ENCODE results near the gene AATK. TPM values are rescaled to one million over a fixed set of nuclear protein-coding genes. Genes with fewer than 3 reads are reported as not detected.

Gene AATK
- total and polyA plus RNA-seq, 4 donors: 9.6 to 54.6 (median 23.7) TPM

DNA sequence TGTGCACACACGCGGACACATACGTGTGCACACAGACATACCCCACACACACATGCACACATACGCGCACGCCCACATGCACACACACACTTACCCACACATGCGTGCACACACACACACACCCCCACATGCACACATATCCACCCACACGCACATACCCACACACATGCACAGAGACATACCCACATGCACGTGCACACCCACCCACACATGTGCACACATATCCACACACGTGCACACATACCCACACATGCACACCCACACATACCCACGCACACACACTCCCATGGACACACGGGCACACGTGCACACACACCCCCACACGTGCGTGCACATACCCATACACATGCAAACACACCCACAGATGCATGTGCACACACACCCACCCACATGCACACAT, 27.9 kb downstream of the AATK start:
- no peaks in the 10 kb centered on the region for H3K27me3 ChIP-seq (ENCODE audit: control insufficient read depth in 3 of 3, insufficient read depth in 3 of 3, low read length in 2 of 3)
- H3K4me3 ChIP-seq: no peak overlapping the region
- 90% methylated on average over 15 of the region's 15 CpGs for WGBS, 2 donors
- no peak for ATAC-seq (ENCODE audit: insufficient read depth, low FRiP score)
- peaks cover 0 to 2% (median 0%) of the 10 kb centered on the region in 4 donors for H3K36me3 ChIP-seq (ENCODE audit: control insufficient read depth in 4 of 4, insufficient read depth in 4 of 4, low read length in 4 of 4)
- DNase-seq: no peak
- H3K9ac ChIP-seq (ENCODE audit: insufficient read depth in 1 of 2, low read length in 2 of 2): no peak overlapping the region
- TF ChIP-seq, protein P1, sequence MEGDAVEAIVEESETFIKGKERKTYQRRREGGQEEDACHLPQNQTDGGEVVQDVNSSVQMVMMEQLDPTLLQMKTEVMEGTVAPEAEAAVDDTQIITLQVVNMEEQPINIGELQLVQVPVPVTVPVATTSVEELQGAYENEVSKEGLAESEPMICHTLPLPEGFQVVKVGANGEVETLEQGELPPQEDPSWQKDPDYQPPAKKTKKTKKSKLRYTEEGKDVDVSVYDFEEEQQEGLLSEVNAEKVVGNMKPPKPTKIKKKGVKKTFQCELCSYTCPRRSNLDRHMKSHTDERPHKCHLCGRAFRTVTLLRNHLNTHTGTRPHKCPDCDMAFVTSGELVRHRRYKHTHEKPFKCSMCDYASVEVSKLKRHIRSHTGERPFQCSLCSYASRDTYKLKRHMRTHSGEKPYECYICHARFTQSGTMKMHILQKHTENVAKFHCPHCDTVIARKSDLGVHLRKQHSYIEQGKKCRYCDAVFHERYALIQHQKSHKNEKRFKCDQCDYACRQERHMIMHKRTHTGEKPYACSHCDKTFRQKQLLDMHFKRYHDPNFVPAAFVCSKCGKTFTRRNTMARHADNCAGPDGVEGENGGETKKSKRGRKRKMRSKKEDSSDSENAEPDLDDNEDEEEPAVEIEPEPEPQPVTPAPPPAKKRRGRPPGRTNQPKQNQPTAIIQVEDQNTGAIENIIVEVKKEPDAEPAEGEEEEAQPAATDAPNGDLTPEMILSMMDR (IDR thresholded peaks at IDR 0.05; ENCODE audit: control extremely low read depth, extremely low read depth): no peak
- peaks cover 0 to 5% (median 0%) of the 10 kb centered on the region in 5 donors for H3K4me1 ChIP-seq (ENCODE audit: control insufficient read depth in 5 of 5, insufficient read depth in 5 of 5, low read length in 5 of 5)
- no peak overlapping the region for H3K27ac ChIP-seq (ENCODE audit: low read depth in 1 of 2, low read length in 1 of 2)
- H3K9me3 ChIP-seq (ENCODE audit: control insufficient read depth in 4 of 4, insufficient read depth in 3 of 4, low read length in 3 of 4): no peaks in the 10 kb centered on the region

DNA sequence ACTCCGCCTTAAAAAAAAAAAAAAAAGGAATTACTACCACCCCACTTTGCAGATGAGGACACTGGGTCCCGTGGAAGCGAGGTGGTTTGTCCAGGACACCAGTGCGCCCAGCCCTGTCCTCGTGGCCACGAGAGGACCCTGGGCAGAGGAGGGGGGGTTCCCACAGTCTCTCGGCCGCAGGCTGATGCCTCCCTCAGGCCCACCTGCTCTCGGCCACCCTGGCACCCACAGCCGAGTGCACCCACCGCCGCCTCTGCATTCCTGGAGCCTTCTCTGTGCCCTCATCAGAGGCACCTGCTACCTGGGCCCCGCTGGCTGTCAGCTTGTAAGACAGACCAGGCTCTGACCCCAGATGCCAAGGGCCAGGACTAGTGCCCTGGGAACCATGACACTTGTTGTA, 28.8 kb downstream of the AATK start:
- no peaks in the 10 kb centered on the region for H3K27me3 ChIP-seq (ENCODE audit: control insufficient read depth in 3 of 3, insufficient read depth in 3 of 3, low read length in 2 of 3)
- peaks cover 0 to 5% (median 0%) of the 10 kb centered on the region in 5 donors for H3K4me1 ChIP-seq (ENCODE audit: control insufficient read depth in 5 of 5, insufficient read depth in 5 of 5, low read length in 5 of 5)
- H3K9me3 ChIP-seq (ENCODE audit: control insufficient read depth in 4 of 4, insufficient read depth in 3 of 4, low read length in 3 of 4): no peaks in the 10 kb centered on the region
- ATAC-seq (ENCODE audit: insufficient read depth, low FRiP score): no peak
- no peak overlapping the region for H3K4me3 ChIP-seq
- peaks cover 0 to 2% (median 0%) of the 10 kb centered on the region in 4 donors for H3K36me3 ChIP-seq (ENCODE audit: control insufficient read depth in 4 of 4, insufficient read depth in 4 of 4, low read length in 4 of 4)
- DNase-seq: no peak
- H3K27ac ChIP-seq (ENCODE audit: low read depth in 1 of 2, low read length in 1 of 2): no peak overlapping the region
- TF ChIP-seq, protein P1 (IDR thresholded peaks at IDR 0.05; ENCODE audit: control extremely low read depth, extremely low read depth): no peak
- no peak overlapping the region for H3K9ac ChIP-seq (ENCODE audit: insufficient read depth in 1 of 2, low read length in 2 of 2)
- 89 to 94% methylated on average over 12 to 13 of the region's 13 CpGs for WGBS, 2 donors

DNA sequence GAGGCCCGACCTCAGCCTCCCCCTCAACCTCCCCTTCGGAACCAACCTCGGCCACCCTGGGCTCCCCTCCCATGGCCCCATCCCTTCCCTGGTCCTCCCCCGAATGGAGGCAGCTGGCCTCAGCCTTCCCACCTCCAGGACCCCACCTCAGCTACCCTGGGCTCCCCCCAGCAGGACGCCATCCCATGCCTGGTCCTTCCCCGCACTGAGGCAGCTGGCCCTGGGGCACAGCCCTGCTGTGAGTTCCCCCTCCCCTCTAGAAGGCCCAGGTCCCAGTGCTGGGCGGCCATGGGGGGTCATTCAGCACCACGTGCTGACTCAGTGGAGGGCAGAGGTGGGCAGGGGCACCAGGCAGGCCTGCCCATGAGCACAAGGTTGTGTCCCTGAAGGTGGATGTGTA, 29.7 kb downstream of the AATK start:
- H3K4me3 ChIP-seq: no peak overlapping the region
- TF ChIP-seq, protein P1 (IDR thresholded peaks at IDR 0.05; ENCODE audit: control extremely low read depth, extremely low read depth): no peak
- ATAC-seq (ENCODE audit: insufficient read depth, low FRiP score) (no peak), DNase-seq (no peak)
- peaks cover 0 to 9% (median 0%) of the 10 kb centered on the region in 5 donors for H3K4me1 ChIP-seq (ENCODE audit: control insufficient read depth in 5 of 5, insufficient read depth in 5 of 5, low read length in 5 of 5)
- no peaks in the 10 kb centered on the region for H3K9me3 ChIP-seq (ENCODE audit: control insufficient read depth in 4 of 4, insufficient read depth in 3 of 4, low read length in 3 of 4)
- no peaks in the 10 kb centered on the region for H3K27me3 ChIP-seq (ENCODE audit: control insufficient read depth in 3 of 3, insufficient read depth in 3 of 3, low read length in 2 of 3)
- peaks cover 0 to 2% (median 0%) of the 10 kb centered on the region in 4 donors for H3K36me3 ChIP-seq (ENCODE audit: control insufficient read depth in 4 of 4, insufficient read depth in 4 of 4, low read length in 4 of 4)
- WGBS, 2 donors: 79 to 90% methylated on average over 8 of the region's 8 CpGs
- no peak overlapping the region for H3K9ac ChIP-seq (ENCODE audit: insufficient read depth in 1 of 2, low read length in 2 of 2)
- no peak overlapping the region for H3K27ac ChIP-seq (ENCODE audit: low read depth in 1 of 2, low read length in 1 of 2)
